GM21737 (cell line): ENCODE results near the gene SP8.

Experiments
- ATAC-seq: cut with Tn5 transposase; IDR thresholded peaks from one replicate; pipeline ENCODE4 v1.9.1; 2021; ENCODE audit warnings: mild to moderate bottlenecking, moderate library complexity; ENCODE audit not compliant: unreplicated experiment

SP8 gene

GRCh38 chr7:20795361-20795760 is 8.7 kb upstream of the SP8 start:
- ATAC-seq = no peak

GRCh38 chr7:20794676-20795075 is 8.0 kb upstream of the SP8 start:
- no peak for ATAC-seq

- ATAC-seq = no peak
Measured at GRCh38 chr7:20793694-20794394, 7.2 kb upstream of the SP8 start.

- no peak for ATAC-seq
Measured at GRCh38 chr7:20793248-20793647, 6.6 kb upstream of the SP8 start.

GRCh38 chr7:20791538-20792434 is 5.1 kb upstream of the SP8 start:
- no peak for ATAC-seq

DNA sequence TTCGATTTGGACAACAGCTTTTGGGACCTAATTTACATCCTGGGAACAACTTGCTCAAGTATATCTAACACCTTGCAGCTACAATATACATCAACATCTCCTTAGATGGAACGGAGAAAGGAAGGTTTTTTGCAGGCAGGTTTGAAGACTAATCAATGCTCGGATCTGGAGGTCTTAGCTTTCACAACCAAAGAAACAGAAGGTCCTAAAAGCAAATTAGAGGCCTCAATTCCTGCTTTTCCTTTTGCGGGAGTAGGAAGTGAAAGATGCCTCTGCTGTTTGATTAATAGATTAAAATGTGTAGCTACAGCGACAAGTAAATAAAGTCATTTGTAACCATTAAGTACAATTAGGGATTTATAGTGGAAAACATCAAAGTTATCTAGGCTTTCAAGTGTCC is 3.7 kb upstream of the SP8 start:
- ATAC-seq = no peak

- ATAC-seq = no peak
Measured at GRCh38 chr7:20788420-20788990, 1.8 kb upstream of the SP8 start.

- no peak for ATAC-seq
Measured at GRCh38 chr7:20787660-20788419, 1.2 kb upstream of the SP8 start.

DNA sequence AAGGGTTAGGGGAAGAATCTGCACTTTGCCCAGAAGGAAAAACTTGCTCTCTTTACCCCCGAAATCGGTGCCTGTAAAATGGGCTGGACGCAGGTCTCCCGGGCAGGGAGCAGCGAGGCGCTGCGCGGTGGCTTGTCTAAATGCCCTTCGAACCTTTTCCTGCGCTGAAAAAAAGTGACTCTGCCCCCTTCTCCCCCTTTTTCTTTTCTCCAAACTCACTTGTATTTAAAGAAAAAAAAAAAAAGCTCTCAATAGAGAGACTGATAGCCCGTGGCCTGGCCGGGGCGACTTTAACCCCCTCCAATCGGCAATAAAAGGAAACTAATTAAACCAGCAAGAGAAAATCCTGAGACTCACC is 286 bp downstream of the SP8 start:
- ATAC-seq = no peak

- ATAC-seq = no peak
Measured at GRCh38 chr7:20786049-20786412, 655 bp downstream of the SP8 start.

GRCh38 chr7:20785157-20786048 is 1.3 kb downstream of the SP8 start:
- ATAC-seq = no peak

DNA sequence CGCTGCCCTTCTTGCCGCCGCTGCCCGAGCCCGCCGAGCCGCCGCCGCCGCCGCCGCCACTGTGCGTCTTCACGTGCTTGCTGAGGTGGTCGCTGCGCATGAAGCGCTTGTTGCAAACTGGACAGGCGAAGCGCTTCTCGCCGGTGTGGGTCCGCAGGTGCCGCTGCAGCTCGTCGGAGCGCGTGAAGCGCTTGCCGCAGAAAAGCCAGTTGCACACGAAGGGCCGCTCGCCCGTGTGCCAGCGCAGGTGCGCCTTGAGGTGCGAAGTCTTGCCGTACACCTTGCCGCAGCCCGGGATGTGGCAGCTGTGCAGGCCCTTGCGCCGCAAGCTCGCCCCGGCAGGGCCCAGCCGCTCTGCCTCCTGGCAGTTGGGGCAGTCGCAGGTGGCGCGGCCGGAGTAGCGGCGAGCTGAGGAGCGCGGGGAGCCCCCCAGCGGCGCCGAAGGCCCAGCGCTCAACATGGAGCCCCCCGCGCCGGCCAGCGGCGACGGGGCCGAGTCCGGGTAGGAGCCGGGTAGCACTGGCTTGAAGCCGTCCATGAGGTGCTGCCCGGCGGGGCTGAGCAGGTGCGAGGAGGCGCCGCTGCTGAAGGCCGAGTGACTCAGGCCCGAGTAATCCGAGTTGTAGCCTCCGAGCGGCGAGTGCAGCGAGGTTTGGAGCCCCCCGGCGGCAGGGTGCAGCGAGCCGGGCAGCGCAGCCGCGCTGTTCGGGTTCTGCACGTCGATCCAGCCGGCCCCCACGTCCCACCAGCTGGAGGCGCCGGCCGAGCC is 2.1 kb downstream of the SP8 start:
- no peak for ATAC-seq

DNA sequence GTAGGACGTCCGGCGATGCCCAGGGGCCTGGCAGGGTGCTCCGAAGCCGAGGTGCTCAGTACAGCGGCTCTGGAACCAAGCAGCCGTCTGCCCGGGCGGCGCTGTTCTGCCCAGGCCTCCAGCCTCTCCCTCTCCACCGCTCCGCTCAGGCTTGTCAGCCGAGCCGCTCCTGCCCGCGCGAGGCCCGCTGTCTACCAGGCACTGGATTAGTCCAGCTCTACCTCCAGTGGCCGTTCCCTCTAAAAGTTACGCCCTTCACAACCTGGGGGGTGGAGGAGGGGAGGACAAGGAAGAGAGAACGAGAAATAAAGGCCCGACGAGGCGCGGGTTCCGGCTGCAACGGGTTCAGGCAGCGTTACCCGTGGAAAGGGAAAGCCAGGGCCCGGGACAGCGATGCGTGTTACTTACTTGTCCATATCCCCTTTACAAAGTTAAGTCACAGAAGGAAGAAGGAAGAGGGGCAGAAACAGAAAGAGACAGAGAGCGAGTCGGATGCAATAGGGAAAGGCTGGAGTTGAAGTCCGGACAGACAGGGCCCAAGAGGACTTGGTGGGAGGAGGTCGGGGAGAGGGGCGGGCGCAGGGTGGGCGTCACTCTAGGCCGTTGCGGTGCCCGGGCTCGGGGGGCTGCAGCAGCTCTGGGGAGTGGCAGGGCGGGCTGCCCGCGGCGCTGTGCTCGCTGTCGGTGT is 2.8 kb downstream of the SP8 start:
- no peak for ATAC-seq

DNA sequence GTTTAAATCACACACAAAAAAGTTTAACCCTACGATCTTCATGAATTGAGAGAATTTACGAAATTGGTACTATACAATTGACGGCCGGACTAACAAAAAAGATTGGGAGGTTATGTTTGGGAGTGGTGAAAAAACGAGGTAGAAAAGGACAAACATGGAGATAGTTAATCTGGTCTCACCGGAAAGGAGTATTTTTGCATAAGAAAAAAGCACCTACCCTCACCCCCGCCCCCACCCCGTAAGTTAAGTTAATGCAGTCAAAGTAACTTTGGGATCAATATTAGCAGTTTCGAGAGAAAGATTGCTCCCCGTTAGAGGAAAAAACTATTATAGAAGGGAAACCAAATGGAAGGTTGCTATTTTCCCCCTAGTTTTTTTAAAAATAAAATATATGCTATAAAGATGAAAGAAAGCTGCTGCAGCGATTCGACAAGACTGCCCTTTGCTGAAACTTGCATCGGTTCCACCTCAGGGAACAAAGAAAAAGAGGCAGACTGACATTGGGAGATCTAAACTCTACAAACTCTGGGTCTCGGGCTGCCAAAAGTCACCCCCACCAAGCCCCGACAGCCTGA is 3.5 kb downstream of the SP8 start:
- no peak for ATAC-seq

DNA sequence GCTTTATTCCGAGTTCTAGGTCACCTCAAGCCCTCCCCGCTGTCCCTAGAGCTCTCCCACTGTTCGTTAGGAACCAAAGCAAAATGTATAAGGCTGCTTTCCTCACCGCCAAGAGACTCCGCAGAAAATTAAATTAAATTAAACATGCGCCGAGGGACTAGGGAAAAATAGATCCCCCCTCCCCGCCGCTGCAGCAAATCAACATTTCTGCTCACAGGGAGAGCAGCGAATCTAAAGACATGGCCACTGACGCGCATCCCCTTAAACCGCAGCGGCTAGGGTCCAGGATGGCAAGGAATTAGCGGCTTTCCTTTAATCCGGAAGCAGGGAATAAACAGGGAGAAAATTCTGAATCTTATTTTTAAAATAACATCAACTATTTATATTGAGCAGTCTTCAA is 7.6 kb downstream of the SP8 start:
- no peak for ATAC-seq

- ATAC-seq = peak; percentile 83
Measured at GRCh38 chr7:20778063-20778721, 8.5 kb downstream of the SP8 start.

GRCh38 chr7:20777377-20778062 is 9.2 kb downstream of the SP8 start:
- peak; percentile 10 for ATAC-seq

DNA sequence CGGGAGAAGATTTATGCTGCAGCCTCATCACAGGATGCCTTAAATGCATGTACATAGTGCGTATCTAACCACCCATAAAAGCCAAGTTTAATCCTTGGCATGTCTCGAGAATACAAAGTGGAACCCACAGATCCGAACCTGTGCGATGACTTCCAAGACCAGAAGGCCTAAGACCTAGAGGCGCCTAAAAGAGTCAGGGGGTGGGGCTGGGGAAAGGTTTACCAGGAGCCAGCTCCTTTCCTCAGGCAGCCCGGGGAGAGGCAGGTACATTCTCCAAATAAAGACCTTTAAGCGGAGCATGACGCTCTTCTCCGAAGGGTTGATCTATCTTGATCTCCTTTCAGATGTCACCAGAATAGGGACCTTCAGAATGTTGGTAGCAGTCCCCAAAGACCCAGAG is 9.7 kb downstream of the SP8 start:
- ATAC-seq = no peak
